HEK293 (cell line): Measurements from ENCODE around the gene CENPH.

Experiments
- CTCF ChIA-PET: fragments of 350-600 bp; formaldehyde crosslinking; extraction: SDS; loops from one replicate; lab custom pipeline; 2021; ENCODE audit warnings: antibody characterized with exemption; lab: Yijun Ruan, JAX
- POLR2A ChIA-PET: fragments of 300-600 bp; formaldehyde crosslinking; extraction: SDS; loops from one replicate; lab custom pipeline; 2020; ENCODE audit warnings: antibody characterized with exemption, inconsistent platforms; lab: Yijun Ruan, JAX
- H3K27ac ChIP-seq: fragments of 200-500 bp; sonication (Bioruptor generic); 2 replicates; pipeline ENCODE4 v1.5.1; 2014; ENCODE audit warnings: low read depth, low read length, control low read depth, inconsistent platforms; ENCODE audit errors: extremely low read depth
- H3K36me3 ChIP-seq, 2 experiments: fragments of 200-500 bp in 1 of 2; sonication (Bioruptor generic) in 1 of 2; 1 replicate in 1 of 2; 2 replicates in 1 of 2; pipeline ENCODE4 v1.5.1; 2014 to 2017; ENCODE audit warnings: inconsistent platforms in 2 of 2, low read length in 2 of 2; ENCODE audit not compliant: control insufficient read depth in 2 of 2, insufficient read depth in 1 of 2
- H3K4me1 ChIP-seq: fragments of 200-500 bp; sonication (Bioruptor generic); 2 replicates; pipeline ENCODE4 v1.5.1; 2014; ENCODE audit warnings: mild to moderate bottlenecking, low read length, inconsistent platforms; ENCODE audit not compliant: control insufficient read depth, insufficient read depth
- H3K4me3 ChIP-seq: 2 replicates; pipeline ENCODE4 v1.5.1; 2011; ENCODE audit warnings: low read depth, mild to moderate bottlenecking, control low read depth, low read length, moderate library complexity
- H3K9me3 ChIP-seq: fragments of 200-500 bp; sonication (Bioruptor generic); 2 replicates; pipeline ENCODE4 v1.5.1; 2014; ENCODE audit warnings: low read depth, low read length, inconsistent platforms; ENCODE audit not compliant: control insufficient read depth, insufficient read depth
- GFI1B ChIP-seq: fragments of 450-650 bp; formaldehyde crosslinking; IDR thresholded peaks from 2 replicates; pipeline ENCODE4 v1.5.1; 2016; ENCODE audit warnings: missing biosample characterization, missing genetic modification characterization
- PRDM1 ChIP-seq: fragments of 450-650 bp; formaldehyde crosslinking; IDR thresholded peaks from 2 replicates; pipeline ENCODE4; 2016; ENCODE audit warnings: missing biosample characterization, missing genetic modification characterization
- RBAK ChIP-seq: fragments of 450-650 bp; formaldehyde crosslinking; IDR thresholded peaks from 2 replicates; pipeline ENCODE4 v1.5.1; 2016; ENCODE audit warnings: missing biosample characterization, missing genetic modification characterization
- SP2 ChIP-seq: fragments of 450-650 bp; formaldehyde crosslinking; IDR thresholded peaks from 2 replicates; pipeline ENCODE4 v1.5.1; 2016; ENCODE audit warnings: missing biosample characterization, missing genetic modification characterization
- ZNF138 ChIP-seq: fragments of 450-650 bp; formaldehyde crosslinking; IDR thresholded peaks from 2 replicates; pipeline ENCODE4 v1.5.1; 2016; ENCODE audit warnings: missing biosample characterization, missing genetic modification characterization, borderline replicate concordance
- ZNF184 ChIP-seq: fragments of 450-650 bp; IDR thresholded peaks from 2 replicates; pipeline ENCODE4 v1.5.1; 2018; ENCODE audit warnings: missing biosample characterization, mild to moderate bottlenecking, missing genetic modification characterization
- ZNF19 ChIP-seq: fragments of 450-650 bp; formaldehyde crosslinking; IDR thresholded peaks from 2 replicates; pipeline ENCODE4; 2016; ENCODE audit warnings: missing biosample characterization, missing genetic modification characterization, low read depth
- ZNF311 ChIP-seq: fragments of 450-650 bp; formaldehyde crosslinking; IDR thresholded peaks from 2 replicates; pipeline ENCODE4 v1.5.1; 2017; ENCODE audit warnings: missing biosample characterization, missing genetic modification characterization, borderline replicate concordance
- ZNF335 ChIP-seq: fragments of 450-650 bp; formaldehyde crosslinking; conservative IDR thresholded peaks from 2 replicates; pipeline ENCODE4 v1.5.1; 2016; ENCODE audit warnings: missing biosample characterization, missing genetic modification characterization
- ZNF354C ChIP-seq: fragments of 450-650 bp; formaldehyde crosslinking; IDR thresholded peaks from 2 replicates; pipeline ENCODE4 v1.5.1; 2016; ENCODE audit warnings: missing biosample characterization, missing genetic modification characterization, low read depth, borderline replicate concordance
- ZNF48 ChIP-seq: fragments of 450-650 bp; formaldehyde crosslinking; IDR thresholded peaks from 2 replicates; pipeline ENCODE4 v1.5.1; 2016; ENCODE audit warnings: missing biosample characterization, missing genetic modification characterization
- ZNF521 ChIP-seq: fragments of 450-650 bp; formaldehyde crosslinking; IDR thresholded peaks from 2 replicates; pipeline ENCODE4 v1.5.1; 2017; ENCODE audit warnings: missing biosample characterization, mild to moderate bottlenecking, missing genetic modification characterization
- ZNF560 ChIP-seq: fragments of 450-650 bp; formaldehyde crosslinking; IDR thresholded peaks from 2 replicates; pipeline ENCODE4 v1.5.1; 2017; ENCODE audit warnings: missing biosample characterization, missing genetic modification characterization, borderline replicate concordance
- ZNF580 ChIP-seq: fragments of 450-650 bp; formaldehyde crosslinking; IDR thresholded peaks from 2 replicates; pipeline ENCODE4 v1.5.1; 2016; ENCODE audit warnings: missing biosample characterization, missing genetic modification characterization
- ZNF629 ChIP-seq: fragments of 450-650 bp; formaldehyde crosslinking; IDR thresholded peaks from 2 replicates; pipeline ENCODE4 v1.5.1; 2017; ENCODE audit warnings: missing biosample characterization, missing genetic modification characterization
- ZNF654 ChIP-seq: fragments of 450-650 bp; formaldehyde crosslinking; IDR thresholded peaks from 2 replicates; pipeline ENCODE4 v1.5.1; 2016; ENCODE audit warnings: low read depth, missing biosample characterization, missing genetic modification characterization
- ZNF670 ChIP-seq: fragments of 450-650 bp; formaldehyde crosslinking; IDR thresholded peaks from 2 replicates; pipeline ENCODE4 v1.5.1; 2016; ENCODE audit warnings: missing biosample characterization, missing genetic modification characterization, low read depth
- ZNF768 ChIP-seq: fragments of 450-650 bp; formaldehyde crosslinking; IDR thresholded peaks from 2 replicates; pipeline ENCODE4 v1.5.1; 2018; ENCODE audit warnings: missing biosample characterization, mild to moderate bottlenecking, missing genetic modification characterization
- ZSCAN30 ChIP-seq: fragments of 450-650 bp; IDR thresholded peaks from 2 replicates; pipeline ENCODE4 v1.5.1; 2018; ENCODE audit warnings: missing biosample characterization, mild to moderate bottlenecking, missing genetic modification characterization, moderate library complexity
- TF ChIP-seq, protein P1 (sequence below): fragments of 450-650 bp; formaldehyde crosslinking; IDR thresholded peaks from 2 replicates; pipeline ENCODE4 v1.5.1; 2016; ENCODE audit warnings: missing biosample characterization, missing genetic modification characterization
- TF ChIP-seq, protein P2 (sequence below): fragments of 450-650 bp; formaldehyde crosslinking; IDR thresholded peaks from 2 replicates; pipeline ENCODE4 v1.5.1; 2016; ENCODE audit warnings: missing biosample characterization, missing genetic modification characterization
- TF ChIP-seq, protein P3 (sequence below): fragments of 450-650 bp; formaldehyde crosslinking; IDR thresholded peaks from 2 replicates; pipeline ENCODE4 v1.5.1; 2016; ENCODE audit warnings: missing biosample characterization, missing genetic modification characterization

The CENPH gene

GRCh38 chr5:69152731-69153130, 36.7 kb upstream of the CENPH start (continued):
- TF ChIP-seq ZNF19 (tag by site-specific recombination) (no peak), PRDM1 (tag by site-specific recombination) (no peak), ZNF335 (tag by site-specific recombination) (no peak), ZNF311 (tag by site-specific recombination) (no peak), ZNF354C (tag by site-specific recombination) (no peak), ZNF521 (tag by site-specific recombination) (no peak), ZNF48 (tag by site-specific recombination) (no peak)
- TF ChIP-seq, protein P1, sequence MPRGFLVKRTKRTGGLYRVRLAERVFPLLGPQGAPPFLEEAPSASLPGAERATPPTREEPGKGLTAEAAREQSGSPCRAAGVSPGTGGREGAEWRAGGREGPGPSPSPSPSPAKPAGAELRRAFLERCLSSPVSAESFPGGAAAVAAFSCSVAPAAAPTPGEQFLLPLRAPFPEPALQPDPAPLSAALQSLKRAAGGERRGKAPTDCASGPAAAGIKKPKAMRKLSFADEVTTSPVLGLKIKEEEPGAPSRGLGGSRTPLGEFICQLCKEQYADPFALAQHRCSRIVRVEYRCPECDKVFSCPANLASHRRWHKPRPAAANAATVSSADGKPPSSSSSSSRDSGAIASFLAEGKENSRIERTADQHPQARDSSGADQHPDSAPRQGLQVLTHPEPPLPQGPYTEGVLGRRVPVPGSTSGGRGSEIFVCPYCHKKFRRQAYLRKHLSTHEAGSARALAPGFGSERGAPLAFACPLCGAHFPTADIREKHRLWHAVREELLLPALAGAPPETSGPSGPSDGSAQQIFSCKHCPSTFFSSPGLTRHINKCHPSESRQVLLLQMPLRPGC (tag by site-specific recombination): no peak

- H3K4me3 ChIP-seq: no peak overlapping the region
- H3K27ac ChIP-seq: no peak overlapping the region
- no peaks in the 10 kb centered on the region for H3K4me1 ChIP-seq
- no peaks in the 10 kb centered on the region for H3K9me3 ChIP-seq
- POLR2A ChIA-PET: interaction anchor here (0.5 kb wide), 1 partner anchor 18 kb away, joined by 3 read pairs; no protein-coding TSS in a partner anchor
- no peaks in the 10 kb centered on the region for H3K36me3 ChIP-seq
- no peak for TF ChIP-seq ZNF138 (tag by site-specific recombination)
- no peak for TF ChIP-seq ZNF654 (tag by site-specific recombination)
- TF ChIP-seq, protein P1 (tag by site-specific recombination): no peak
- TF ChIP-seq, protein P2, sequence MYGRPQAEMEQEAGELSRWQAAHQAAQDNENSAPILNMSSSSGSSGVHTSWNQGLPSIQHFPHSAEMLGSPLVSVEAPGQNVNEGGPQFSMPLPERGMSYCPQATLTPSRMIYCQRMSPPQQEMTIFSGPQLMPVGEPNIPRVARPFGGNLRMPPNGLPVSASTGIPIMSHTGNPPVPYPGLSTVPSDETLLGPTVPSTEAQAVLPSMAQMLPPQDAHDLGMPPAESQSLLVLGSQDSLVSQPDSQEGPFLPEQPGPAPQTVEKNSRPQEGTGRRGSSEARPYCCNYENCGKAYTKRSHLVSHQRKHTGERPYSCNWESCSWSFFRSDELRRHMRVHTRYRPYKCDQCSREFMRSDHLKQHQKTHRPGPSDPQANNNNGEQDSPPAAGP: no peak
- TF ChIP-seq SP2 (tag by site-specific recombination): no peak
- no peak for TF ChIP-seq ZNF629 (tag by site-specific recombination)
- no peak for TF ChIP-seq ZNF560
- no peak for TF ChIP-seq ZNF184 (tag by site-specific recombination)
- TF ChIP-seq ZNF670 (tag by site-specific recombination): no peak
- no peak for TF ChIP-seq RBAK (tag by site-specific recombination)
- TF ChIP-seq, protein P3, sequence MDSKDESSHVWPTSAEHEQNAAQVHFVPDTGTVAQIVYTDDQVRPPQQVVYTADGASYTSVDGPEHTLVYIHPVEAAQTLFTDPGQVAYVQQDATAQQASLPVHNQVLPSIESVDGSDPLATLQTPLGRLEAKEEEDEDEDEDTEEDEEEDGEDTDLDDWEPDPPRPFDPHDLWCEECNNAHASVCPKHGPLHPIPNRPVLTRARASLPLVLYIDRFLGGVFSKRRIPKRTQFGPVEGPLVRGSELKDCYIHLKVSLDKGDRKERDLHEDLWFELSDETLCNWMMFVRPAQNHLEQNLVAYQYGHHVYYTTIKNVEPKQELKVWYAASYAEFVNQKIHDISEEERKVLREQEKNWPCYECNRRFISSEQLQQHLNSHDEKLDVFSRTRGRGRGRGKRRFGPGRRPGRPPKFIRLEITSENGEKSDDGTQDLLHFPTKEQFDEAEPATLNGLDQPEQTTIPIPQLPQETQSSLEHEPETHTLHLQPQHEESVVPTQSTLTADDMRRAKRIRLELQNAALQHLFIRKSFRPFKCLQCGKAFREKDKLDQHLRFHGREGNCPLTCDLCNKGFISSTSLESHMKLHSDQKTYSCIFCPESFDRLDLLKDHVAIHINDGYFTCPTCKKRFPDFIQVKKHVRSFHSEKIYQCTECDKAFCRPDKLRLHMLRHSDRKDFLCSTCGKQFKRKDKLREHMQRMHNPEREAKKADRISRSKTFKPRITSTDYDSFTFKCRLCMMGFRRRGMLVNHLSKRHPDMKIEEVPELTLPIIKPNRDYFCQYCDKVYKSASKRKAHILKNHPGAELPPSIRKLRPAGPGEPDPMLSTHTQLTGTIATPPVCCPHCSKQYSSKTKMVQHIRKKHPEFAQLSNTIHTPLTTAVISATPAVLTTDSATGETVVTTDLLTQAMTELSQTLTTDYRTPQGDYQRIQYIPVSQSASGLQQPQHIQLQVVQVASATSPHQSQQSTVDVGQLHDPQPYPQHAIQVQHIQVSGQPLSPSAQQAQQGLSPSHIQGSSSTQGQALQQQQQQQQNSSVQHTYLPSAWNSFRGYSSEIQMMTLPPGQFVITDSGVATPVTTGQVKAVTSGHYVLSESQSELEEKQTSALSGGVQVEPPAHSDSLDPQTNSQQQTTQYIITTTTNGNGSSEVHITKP: no peak
- no peak for TF ChIP-seq ZSCAN30
- no peak for TF ChIP-seq GFI1B (tag by site-specific recombination)
- no peak for TF ChIP-seq ZNF768 (tag by site-specific recombination)
- TF ChIP-seq ZNF580 (tag by site-specific recombination): no peak
- CTCF ChIA-PET: no interaction called here
These were observed 32.9 kb upstream of the CENPH start for GRCh38 chr5:69156456-69156855.
